ENCODE measurements around the gene CADPS2.
"Not testable (repeated sequence)": the region's sequence is repeated elsewhere in the genome, so short reads cannot be mapped to it uniquely, and the experiment has no call there.

Gene CADPS2

GRCh38 chr7:122691569-122692235 is 194.6 kb downstream of the CADPS2 start:
- H3K4me3 ChIP-seq (ENCODE audit: low read depth, low read length): no peak overlapping the region
- DNase-seq (ENCODE audit: low read depth): no peak
- TF ChIP-seq CTCF (conservative IDR thresholded peaks at IDR 0.05; ENCODE audit: low read depth, low read length): no peak

- no peak overlapping the region for H3K4me3 ChIP-seq (ENCODE audit: low read depth, low read length)
- TF ChIP-seq CTCF (conservative IDR thresholded peaks at IDR 0.05; ENCODE audit: low read depth, low read length): no peak
- DNase-seq (ENCODE audit: low read depth): no peak
Observed at GRCh38 chr7:122689346-122690109, 196.7 kb downstream of the CADPS2 start.

GRCh38 chr7:122688400-122688998 is 197.8 kb downstream of the CADPS2 start:
- no peak for DNase-seq (ENCODE audit: low read depth)
- TF ChIP-seq CTCF (conservative IDR thresholded peaks at IDR 0.05; ENCODE audit: low read depth, low read length): no peak
- no peak overlapping the region for H3K4me3 ChIP-seq (ENCODE audit: low read depth, low read length)

- no peak overlapping the region for H3K4me3 ChIP-seq (ENCODE audit: low read depth, low read length)
- no peak for TF ChIP-seq CTCF (conservative IDR thresholded peaks at IDR 0.05; ENCODE audit: low read depth, low read length)
- no peak for DNase-seq (ENCODE audit: low read depth)
Observed at GRCh38 chr7:122686360-122686878, 199.8 kb downstream of the CADPS2 start.

- no peak for TF ChIP-seq CTCF (conservative IDR thresholded peaks at IDR 0.05; ENCODE audit: low read depth, low read length)
- no peak overlapping the region for H3K4me3 ChIP-seq (ENCODE audit: low read depth, low read length)
- no peak for DNase-seq (ENCODE audit: low read depth)
Observed at GRCh38 chr7:122684504-122684903, 201.8 kb downstream of the CADPS2 start.

- DNase-seq (ENCODE audit: low read depth): no peak
- no peak overlapping the region for H3K4me3 ChIP-seq (ENCODE audit: low read depth, low read length)
- no peak for TF ChIP-seq CTCF (conservative IDR thresholded peaks at IDR 0.05; ENCODE audit: low read depth, low read length)
Observed at GRCh38 chr7:122682815-122683550, 203.3 kb downstream of the CADPS2 start.

- not testable (repeated sequence) for DNase-seq (ENCODE audit: low read depth); H3K4me3 ChIP-seq (ENCODE audit: low read depth, low read length)
Observed at GRCh38 chr7:122681186-122681585, 205.1 kb downstream of the CADPS2 start.
